IMR-90 (cell line): ENCODE results near the gene ZNF398. TPM values are rescaled to one million over a fixed set of nuclear protein-coding genes. Genes with fewer than 3 reads are reported as not detected.

Experiments
- ATAC-seq: fragments of 200-7000 bp; cut with Tn5 transposase; 2 replicates; pipeline ENCODE4 v1.9.1; 2020; ENCODE audit warnings: low read depth, mild to moderate bottlenecking, moderate library complexity
- BruUV-seq: library from RNA; stranded (reverse); fragments of 400-500 nt; replicated peaks from 2 replicates; lab custom pipeline; 2021; lab: Mats Ljungman, UMichigan
- CTCF ChIA-PET: fragments of 300-600 bp; formaldehyde crosslinking; extraction: SDS; loops from one replicate; lab custom pipeline; 2021; ENCODE audit warnings: antibody characterized with exemption; lab: Yijun Ruan, JAX
- POLR2A ChIA-PET: fragments of 300-600 bp; sonication (Branson Sonifier 250); formaldehyde crosslinking; loops from one replicate; lab custom pipeline; 2022; ENCODE audit warnings: antibody characterized with exemption; ENCODE audit not compliant: unreplicated experiment; lab: Charles Lee
- DNase-seq: peaks from one replicate; pipeline ENCODE4 v3.0.0; 2013
- H2AFZ ChIP-seq: replicated peaks from 2 replicates; pipeline ENCODE3; 2013; ENCODE audit warnings: low read length, mild to moderate bottlenecking; ENCODE audit not compliant: poor library complexity
- H2AK5ac ChIP-seq: 2 replicates; pipeline ENCODE4 v1.6.1; 2013; ENCODE audit warnings: low read depth, low read length, inconsistent platforms
- H2AK9ac ChIP-seq: replicated peaks from 2 replicates; pipeline ENCODE3; 2013; ENCODE audit warnings: mild to moderate bottlenecking, low read depth, low read length, moderate library complexity; ENCODE audit not compliant: poor library complexity
- H2BK120ac ChIP-seq: 2 replicates; pipeline ENCODE4 v1.6.1; 2013; ENCODE audit warnings: low read depth, low read length, inconsistent platforms
- H2BK15ac ChIP-seq: 3 replicates; pipeline ENCODE4 v1.6.1; 2013; ENCODE audit warnings: low read depth, low read length, inconsistent platforms
- H2BK20ac ChIP-seq: 2 replicates; pipeline ENCODE4 v1.6.1; 2013; ENCODE audit warnings: low read depth, mild to moderate bottlenecking, inconsistent platforms, low read length, moderate library complexity
- H2BK5ac ChIP-seq: 2 replicates; pipeline ENCODE4 v1.6.1; 2013; ENCODE audit warnings: mild to moderate bottlenecking, low read depth, low read length, inconsistent platforms; ENCODE audit not compliant: poor library complexity, severe bottlenecking
- H3K14ac ChIP-seq: replicated peaks from 2 replicates; pipeline ENCODE4 v1.6.1; 2013; ENCODE audit warnings: low read depth, low read length, inconsistent platforms
- H3K18ac ChIP-seq: 2 replicates; pipeline ENCODE4 v1.6.1; 2013; ENCODE audit warnings: low read depth, low read length, control low read depth
- H3K23ac ChIP-seq: 2 replicates; pipeline ENCODE4 v1.6.1; 2013; ENCODE audit warnings: low read depth, low read length, inconsistent platforms
- H3K27ac ChIP-seq: 2 replicates; pipeline ENCODE4 v1.5.1; 2013; ENCODE audit warnings: mild to moderate bottlenecking, control low read depth, low read length; ENCODE audit not compliant: insufficient read depth
- H3K27me3 ChIP-seq: 2 replicates; pipeline ENCODE4 v1.6.1; 2013; ENCODE audit warnings: low read length; ENCODE audit not compliant: control insufficient read depth, insufficient read depth
- H3K36me3 ChIP-seq: 2 replicates; pipeline ENCODE4 v1.6.1; 2013; ENCODE audit warnings: low read length, mixed read lengths; ENCODE audit not compliant: control insufficient read depth, insufficient read depth
- H3K4ac ChIP-seq: 2 replicates; pipeline ENCODE4 v1.6.1; 2013; ENCODE audit warnings: low read depth, low read length, inconsistent platforms
- H3K4me1 ChIP-seq: 2 replicates; pipeline ENCODE4 v1.6.1; 2013; ENCODE audit warnings: low read length, mixed read lengths; ENCODE audit not compliant: control insufficient read depth, insufficient read depth
- H3K4me2 ChIP-seq: 2 replicates; pipeline ENCODE4 v1.6.1; 2013; ENCODE audit warnings: low read depth, mild to moderate bottlenecking, control low read depth, low read length, moderate library complexity
- H3K4me3 ChIP-seq: 2 replicates; pipeline ENCODE4 v1.5.1; 2013; ENCODE audit warnings: low read depth, mild to moderate bottlenecking, control low read depth, low read length, moderate library complexity; ENCODE audit not compliant: insufficient read depth
- H3K56ac ChIP-seq: 2 replicates; pipeline ENCODE4 v1.6.1; 2013; ENCODE audit warnings: low read length, inconsistent platforms; ENCODE audit not compliant: insufficient read depth; ENCODE audit errors: extremely low read depth
- H3K79me1 ChIP-seq, 2 experiments: 2 replicates each; pipeline ENCODE4 v1.6.1; 2013; ENCODE audit warnings: low read length in 2 of 2, inconsistent platforms in 1 of 2, low read depth in 1 of 2
- H3K9ac ChIP-seq: 2 replicates; pipeline ENCODE4 v1.6.1; 2013; ENCODE audit warnings: low read depth, low read length, control low read depth
- H3K9me1 ChIP-seq: 2 replicates; pipeline ENCODE4 v1.6.1; 2013; ENCODE audit warnings: low read length, inconsistent platforms; ENCODE audit not compliant: insufficient read depth
- H3K9me3 ChIP-seq: 2 replicates; pipeline ENCODE4 v1.6.1; 2013; ENCODE audit warnings: low read length; ENCODE audit not compliant: control insufficient read depth, insufficient read depth
- H4K20me1 ChIP-seq: 2 replicates; pipeline ENCODE4 v1.6.1; 2013; ENCODE audit warnings: low read length, inconsistent platforms; ENCODE audit not compliant: insufficient read depth
- H4K5ac ChIP-seq: 2 replicates; pipeline ENCODE4 v1.6.1; 2013; ENCODE audit warnings: mild to moderate bottlenecking, low read depth, low read length, control low read depth
- H4K8ac ChIP-seq, 2 experiments: 2 replicates each; pipeline ENCODE4 v1.6.1; 2013; ENCODE audit warnings: low read depth in 2 of 2, low read length in 2 of 2, control low read depth in 1 of 2, inconsistent platforms in 1 of 2
- H4K91ac ChIP-seq: 2 replicates; pipeline ENCODE4 v1.6.1; 2013; ENCODE audit warnings: low read depth, low read length, inconsistent platforms; ENCODE audit not compliant: insufficient read depth
- BHLHE40 ChIP-seq: fragments of 150-350 bp; IDR thresholded peaks from 2 replicates; pipeline ENCODE4 v1.6.1; 2016; ENCODE audit warnings: mild to moderate bottlenecking, low read depth, low read length
- CEBPB ChIP-seq: IDR thresholded peaks from 2 replicates; pipeline ENCODE4 v1.6.1; 2012; ENCODE audit warnings: low read depth, low read length, improper control_type of control experiment
- CHD1 ChIP-seq: IDR thresholded peaks from 2 replicates; pipeline ENCODE4 v1.6.1; 2012; ENCODE audit warnings: low read depth, low read length, improper control_type of control experiment
- CTCF ChIP-seq: conservative IDR thresholded peaks from 2 replicates; pipeline ENCODE4 v1.5.1; 2012; ENCODE audit warnings: mild to moderate bottlenecking, low read depth, low read length, improper control_type of control experiment
- ELK1 ChIP-seq: fragments of 150-350 bp; IDR thresholded peaks from 2 replicates; pipeline ENCODE4 v1.6.1; 2016; ENCODE audit warnings: low read depth, mild to moderate bottlenecking, low read length, moderate library complexity, borderline replicate concordance
- MAFK ChIP-seq: IDR thresholded peaks from 2 replicates; pipeline ENCODE4 v1.6.1; 2012; ENCODE audit warnings: low read depth, low read length, improper control_type of control experiment
- MAZ ChIP-seq: IDR thresholded peaks from 2 replicates; pipeline ENCODE4 v1.6.1; 2012; ENCODE audit warnings: low read depth, mild to moderate bottlenecking, low read length, improper control_type of control experiment, moderate library complexity, borderline replicate concordance
- MXI1 ChIP-seq: IDR thresholded peaks from 2 replicates; pipeline ENCODE4 v1.6.1; 2012; ENCODE audit warnings: low read depth, mild to moderate bottlenecking, low read length, moderate library complexity, borderline replicate concordance
- NFE2L2 ChIP-seq: fragments of 150-350 bp; IDR thresholded peaks from 2 replicates; pipeline ENCODE4 v1.6.1; 2016; ENCODE audit warnings: low read depth, mild to moderate bottlenecking, low read length
- POLR2A ChIP-seq: IDR thresholded peaks from 2 replicates; pipeline ENCODE4 v1.6.1; 2012; ENCODE audit warnings: mild to moderate bottlenecking, low read depth, low read length
- RAD21 ChIP-seq: IDR thresholded peaks from 2 replicates; pipeline ENCODE4 v1.6.1; 2012; ENCODE audit warnings: low read length, improper control_type of control experiment
- RCOR1 ChIP-seq: IDR thresholded peaks from 2 replicates; pipeline ENCODE4 v1.6.1; 2012; ENCODE audit warnings: mild to moderate bottlenecking, low read length, improper control_type of control experiment; ENCODE audit not compliant: insufficient replicate concordance
- RFX5 ChIP-seq: IDR thresholded peaks from 2 replicates; pipeline ENCODE4 v1.8.0; 2012; ENCODE audit warnings: low read depth, mild to moderate bottlenecking, low read length, moderate library complexity
- SMC3 ChIP-seq: fragments of 150-350 bp; IDR thresholded peaks from 2 replicates; pipeline ENCODE4 v1.6.1; 2016; ENCODE audit warnings: low read depth, mild to moderate bottlenecking, antibody characterized with exemption, low read length, moderate library complexity
- USF2 ChIP-seq: fragments of 150-350 bp; IDR thresholded peaks from 2 replicates; pipeline ENCODE4 v1.6.1; 2017; ENCODE audit warnings: mild to moderate bottlenecking, antibody characterized with exemption, low read length, low read depth
- WGBS, 2 experiments: methylation state at CpG; one replicate each; pipeline versions ENCODE4 v1.1.5 to v1.1.7; 2013; ENCODE audit warnings: missing lambda C conversion rate in 2 of 2; ENCODE audit not compliant: insufficient read length in 1 of 2; ENCODE audit errors: extremely low coverage in 2 of 2; 5-methylcytosine and 5-hydroxymethylcytosine counted together
- dilution Hi-C: fragments of 300-500 bp; cut with HindIII; formaldehyde crosslinking; loops from one replicate; pipeline ENCODE4 v1.14.3; 2018; ENCODE audit warnings: low sequenced_read_pairs; ENCODE audit not compliant: unreplicated experiment
- in situ Hi-C: fragments of 300-500 bp; cut with MboI; formaldehyde crosslinking; loops from 3 replicates; pipeline ENCODE4 v1.14.3; 2019; ENCODE audit warnings: low sequenced_read_pairs, inconsistent platforms, mixed read lengths
- intact Hi-C: fragments of 100-400 bp; cut with micrococcal nuclease; formaldehyde crosslinking; loops from 2 replicates; pipeline ENCODE4 v1.10.0; 2022
- polyA plus RNA-seq, 3 experiments: library from polyadenylated mRNA; depleted of rRNA; stranded (reverse); fragments of >200 nt; gene quantifications; 2 replicates each; pipeline ENCODE4 v1.2.3, GENCODE V29; 2012; ENCODE audit warnings: low replicate concordance in 1 of 3
- total RNA-seq: library from RNA; depleted of rRNA; stranded (reverse); fragments of >200 nt; gene quantifications from 2 replicates; pipeline ENCODE4 v1.2.3, GENCODE V29; 2012

The ZNF398 gene
- total and polyA plus RNA-seq, 2 of the 4 experiments (the other 2 are of a cell fraction) = 5.7 to 7.9 TPM

- Histone ChIP-seq H4K20me1 (peaks cover 17% of the 10 kb centered on the region), H3K27ac (peak overlapping the region; percentile 63), H3K4me2 (peak overlapping the region; percentile 92), H3K18ac (no peak overlapping the region), H3K4me3 (peak overlapping the region; percentile 75), H2BK15ac (no peak overlapping the region), H3K79me1 (peaks cover 11 to 41% of the 10 kb centered on the region in 2 experiments), H3K27me3 (no peaks in the 10 kb centered on the region), H4K5ac (peak overlapping the region; percentile 32; the same call in 1 of the 2 replicates), H4K91ac (peak overlapping the region; percentile 39; the same call in 1 of the 2 replicates), H3K9me1 (0 out of 2 replicates have a peak, but pooled peaks cover 6% of the 10 kb centered on the region), H3K56ac (peak overlapping the region; percentile 77; the same call in 1 of the 2 replicates), H3K23ac (peak overlapping the region; percentile 87), H4K8ac (peak overlapping the region; percentile 44 to 58; a peak in 2 of 4 replicates), H2AK5ac (peak overlapping the region; percentile 44; the same call in 1 of the 2 replicates), H3K9ac (peak overlapping the region; percentile 89), H3K4ac (peak overlapping the region; percentile 77), H2BK120ac (no peak overlapping the region; the same call in 1 of the 2 replicates), H2AFZ (peak overlapping the region; percentile 97), H3K9me3 (no peaks in the 10 kb centered on the region), H3K14ac (peak overlapping the region; percentile 64), H2BK20ac (no peak overlapping the region), H3K4me1 (peaks cover 6% of the 10 kb centered on the region), H2AK9ac (peak overlapping the region; percentile 86), H3K36me3 (peaks cover 24% of the 10 kb centered on the region), H2BK5ac (peak overlapping the region; percentile 71)
- in situ Hi-C loops (no loop called here), dilution Hi-C loops (no loop called here), intact Hi-C loops (loop anchor here (5.0 kb wide), 1 partner anchor 36 kb away; no protein-coding TSS in a partner anchor)
- ChIA-PET CTCF (interaction anchor here (1.2 kb wide), 1 partner anchor 16 kb away, joined by 3 read pairs; no protein-coding TSS in a partner anchor), POLR2A (no interaction called here)
- WGBS, 2 experiments = 4% methylated on average over 5 of the region's 17 CpGs; no CpG with 5 or more reads in 1 of the 2 experiments
- DNase-seq = no peak
- ATAC-seq = peak; percentile 2; the same call in 1 of the 2 replicates
- BruUV-seq = no TSS peak
- TF ChIP-seq MAFK = no peak
- no peak for TF ChIP-seq CEBPB
- no peak for TF ChIP-seq USF2
- TF ChIP-seq RAD21 = no peak
- TF ChIP-seq MXI1 = no peak
- no peak for TF ChIP-seq NFE2L2
- no peak for TF ChIP-seq POLR2A
- no peak for TF ChIP-seq RFX5
- no peak for TF ChIP-seq SMC3
- TF ChIP-seq RCOR1 = no peak
- TF ChIP-seq MAZ = no peak
- TF ChIP-seq BHLHE40 = no peak
- TF ChIP-seq CHD1 = no peak
- TF ChIP-seq ELK1 = no peak
- no peak for TF ChIP-seq CTCF
Observed at GRCh38 chr7:149196151-149196704, 49.0 kb downstream of the ZNF398 start.
